OCI-LY3 (cell line): ENCODE data around the gene HSPG2.

Experiments
- CTCF ChIP-seq: fragments of 200-600, 300-600 bp; sonication (generic); IDR thresholded peaks from 2 replicates; pipeline ENCODE4 v1.5.1; 2014; ENCODE audit warnings: antibody characterized with exemption, low read length, low read depth
- EZH2phosphoT487 ChIP-seq: fragments of 200-600 bp; shearing (Covaris generic); IDR thresholded peaks from 2 replicates; pipeline ENCODE4 v1.6.1; 2018; ENCODE audit warnings: antibody characterized with exemption, mixed run types, low read depth

GRCh38 chr1:21880619-21880970, 56.5 kb downstream of the HSPG2 start:
- no peak for TF ChIP-seq CTCF
- TF ChIP-seq EZH2phosphoT487, result no peak
